SK-N-MC (cell line): Measurements from ENCODE around the gene NUBP1.

Source experiments
- DNase-seq: peaks from one replicate; pipeline ENCODE4 v3.0.0-alpha.2; 2011; ENCODE audit warnings: low read depth, low spot score
- H3K27ac ChIP-seq: fragments of 200-600 bp; sonication (generic); 2 replicates; pipeline ENCODE4 v1.5.1; 2016; ENCODE audit warnings: mixed run types
- H3K36me3 ChIP-seq: fragments of 200-600 bp; sonication (generic); 2 replicates; pipeline ENCODE4 v1.6.1; 2017; ENCODE audit warnings: antibody characterized with exemption, low read length, mixed read lengths; ENCODE audit not compliant: insufficient read depth
- H3K4me3 ChIP-seq: fragments of 200-600 bp; sonication (generic); 2 replicates; pipeline ENCODE4 v1.5.1; 2016
- H3K9ac ChIP-seq: fragments of 200-600 bp; sonication (generic); 2 replicates; pipeline ENCODE4 v1.8.0; 2017; ENCODE audit warnings: mixed run types, mixed read lengths; ENCODE audit not compliant: insufficient read length
- H3K9me3 ChIP-seq: fragments of 200-600 bp; sonication (generic); 2 replicates; pipeline ENCODE4 v1.6.1; 2017; ENCODE audit warnings: low read depth, mild to moderate bottlenecking, antibody characterized with exemption, low read length, moderate library complexity, mixed read lengths
- EZH2 ChIP-seq: fragments of 200-600 bp; sonication (generic); IDR thresholded peaks from one replicate; pipeline ENCODE4 v1.6.1; 2017; ENCODE audit warnings: antibody characterized with exemption
- FOXP2 ChIP-seq: optimal IDR thresholded peaks from 2 replicates; pipeline ENCODE3; 2011; ENCODE audit warnings: mild to moderate bottlenecking, moderate library complexity; ENCODE audit not compliant: insufficient read depth; ENCODE audit errors: extremely low read length, control extremely low read depth
- POLR2AphosphoS5 ChIP-seq: IDR thresholded peaks from 2 replicates; pipeline ENCODE4 v1.6.1; 2012; ENCODE audit warnings: mild to moderate bottlenecking, low read depth, low read length, borderline replicate concordance

The NUBP1 gene

DNA sequence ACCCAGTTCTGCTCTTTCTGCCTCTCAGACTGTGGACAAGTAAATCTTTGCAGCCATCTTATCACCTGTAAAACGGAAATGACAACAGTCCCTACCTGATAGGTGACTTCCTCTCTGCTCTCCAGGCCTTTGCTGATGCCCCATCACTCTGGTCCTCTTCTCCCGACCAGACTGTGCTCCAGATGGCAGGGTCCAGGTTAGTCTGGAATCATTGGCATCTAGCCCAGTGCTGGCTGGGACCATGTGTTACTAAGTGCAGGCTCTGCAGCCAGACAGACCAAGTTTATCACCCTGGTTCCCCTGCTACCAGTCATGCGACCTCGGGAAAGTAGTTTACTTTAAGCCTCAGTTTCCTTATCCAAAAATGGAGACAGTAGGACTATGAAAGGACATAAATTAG, 1.8 kb upstream of the NUBP1 start:
- H3K9ac ChIP-seq, result no peak overlapping the region
- DNase-seq, result no peak
- no peak overlapping the region for H3K4me3 ChIP-seq
- no peaks in the 10 kb centered on the region for H3K36me3 ChIP-seq
- H3K9me3 ChIP-seq, result no peaks in the 10 kb centered on the region
- TF ChIP-seq FOXP2 (no peak), EZH2 (no peak), POLR2AphosphoS5 (no peak)
- no peak overlapping the region for H3K27ac ChIP-seq

DNA sequence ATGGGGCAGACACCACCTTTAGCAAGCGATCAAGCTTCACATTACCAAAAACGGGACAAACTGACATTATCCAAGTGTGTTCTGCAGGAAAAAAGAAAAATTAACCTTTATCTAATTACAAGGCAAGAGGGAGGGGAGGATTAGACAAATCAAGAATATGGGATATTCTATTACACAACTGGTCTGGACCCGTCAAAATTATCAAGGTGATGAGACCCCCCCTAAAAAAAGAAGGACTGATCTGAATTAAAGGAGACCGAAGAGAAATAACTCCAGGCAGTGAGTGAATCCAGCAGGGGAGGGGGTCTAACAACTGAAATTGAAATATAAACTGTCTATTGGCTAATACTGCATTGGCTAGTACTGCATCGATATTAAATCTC, 424 bp upstream of the NUBP1 start:
- H3K4me3 ChIP-seq, result peak overlapping the region; percentile 99
- H3K9me3 ChIP-seq, result no peaks in the 10 kb centered on the region
- no peak for DNase-seq
- peak overlapping the region; percentile 98 for H3K9ac ChIP-seq
- H3K36me3 ChIP-seq, result 0 out of 2 replicates have a peak, but pooled peaks cover under 1% of the 10 kb centered on the region
- no peak for TF ChIP-seq POLR2AphosphoS5
- TF ChIP-seq EZH2, result no peak
- no peak for TF ChIP-seq FOXP2
- peak overlapping the region; percentile 95 for H3K27ac ChIP-seq

DNA sequence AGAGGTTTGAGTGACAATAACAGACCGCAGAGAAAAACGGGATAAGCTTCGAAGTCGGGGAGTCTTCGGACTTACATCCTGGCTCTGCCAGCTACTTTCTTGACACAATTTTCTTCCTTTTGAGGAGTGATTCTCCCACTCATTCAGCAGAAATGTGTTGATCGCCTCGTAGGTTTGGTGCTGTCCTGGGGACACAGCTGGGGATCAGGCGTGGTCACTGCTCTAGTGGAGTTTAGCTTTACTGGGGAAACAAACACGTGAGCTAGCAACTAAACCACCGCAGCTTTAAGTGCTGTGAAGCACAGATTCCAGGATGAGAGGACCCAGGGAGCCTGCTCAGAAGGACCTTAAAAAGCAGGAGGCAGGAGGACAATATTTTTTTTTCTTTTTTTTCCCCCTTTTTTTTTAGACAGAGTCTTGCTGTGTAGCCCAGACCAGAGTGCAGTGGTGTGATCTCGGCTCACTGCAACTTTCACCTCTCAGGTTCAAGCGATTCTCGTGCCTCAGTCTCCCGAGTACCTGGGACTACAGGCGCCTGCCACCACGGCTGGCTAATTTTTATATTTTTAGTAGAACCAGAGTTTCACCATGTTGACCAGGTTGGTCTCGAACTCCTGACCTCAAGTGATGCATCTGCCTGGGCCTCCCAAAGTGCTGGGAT, 858 bp downstream of the NUBP1 start:
- Histone ChIP-seq H3K4me3 (peak overlapping the region; percentile 99), H3K36me3 (0 out of 2 replicates have a peak, but pooled peaks cover 4% of the 10 kb centered on the region), H3K9ac (peak overlapping the region; percentile 82), H3K9me3 (no peaks in the 10 kb centered on the region), H3K27ac (no peak overlapping the region)
- DNase-seq, result no peak
- TF ChIP-seq POLR2AphosphoS5, result no peak
- TF ChIP-seq FOXP2, result no peak
- no peak for TF ChIP-seq EZH2

DNA sequence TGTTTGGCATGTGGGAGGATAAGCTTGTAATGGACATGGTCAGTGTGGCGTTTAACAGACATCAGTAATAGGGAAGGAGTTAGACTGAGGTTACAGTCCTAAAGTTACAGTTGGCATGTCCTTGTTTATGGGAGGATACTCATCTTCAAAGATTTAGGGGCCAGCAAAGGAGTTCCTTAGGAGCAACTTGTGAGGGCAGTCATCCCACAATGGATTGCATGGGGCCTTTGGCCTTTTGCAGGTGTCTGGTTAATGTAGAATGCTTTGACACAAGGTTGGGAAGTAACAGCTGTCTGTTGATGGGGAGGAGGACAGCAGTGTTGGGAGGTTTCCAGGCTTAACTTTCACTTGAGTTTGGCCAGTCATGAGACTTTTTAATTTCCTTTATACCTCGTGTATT, 2.2 kb downstream of the NUBP1 start:
- H3K36me3 ChIP-seq, result 0 out of 2 replicates have a peak, but pooled peaks cover 4% of the 10 kb centered on the region
- no peak for DNase-seq
- TF ChIP-seq FOXP2 (no peak), EZH2 (no peak), POLR2AphosphoS5 (no peak)
- no peaks in the 10 kb centered on the region for H3K9me3 ChIP-seq
- no peak overlapping the region for H3K4me3 ChIP-seq
- no peak overlapping the region for H3K9ac ChIP-seq
- H3K27ac ChIP-seq, result no peak overlapping the region

DNA sequence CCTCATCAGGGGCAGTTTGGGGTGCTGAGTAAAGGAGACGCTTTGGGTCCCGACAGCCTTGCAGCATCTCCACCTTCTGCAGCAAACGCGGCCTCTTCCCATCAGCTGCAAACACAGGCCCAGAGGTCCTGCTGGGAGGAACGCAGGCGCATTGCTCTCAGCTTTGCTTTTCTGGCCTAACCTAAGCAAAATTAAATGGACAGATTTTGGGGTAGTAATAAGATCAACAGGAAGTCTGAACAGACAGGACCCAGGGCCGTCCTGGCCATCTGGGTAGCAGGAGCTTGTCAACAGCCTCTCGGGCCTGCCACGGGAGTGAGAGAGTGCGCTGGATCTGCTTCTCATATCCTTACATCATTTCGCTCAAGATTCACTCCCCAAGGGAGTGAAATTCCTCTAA, 7.2 kb downstream of the NUBP1 start:
- 0 out of 2 replicates have a peak, but pooled peaks cover 4% of the 10 kb centered on the region for H3K36me3 ChIP-seq
- no peak overlapping the region for H3K9ac ChIP-seq
- H3K27ac ChIP-seq, result no peak overlapping the region
- no peak overlapping the region for H3K4me3 ChIP-seq
- no peaks in the 10 kb centered on the region for H3K9me3 ChIP-seq
- no peak for DNase-seq
- TF ChIP-seq EZH2, result no peak
- no peak for TF ChIP-seq FOXP2
- no peak for TF ChIP-seq POLR2AphosphoS5

DNA sequence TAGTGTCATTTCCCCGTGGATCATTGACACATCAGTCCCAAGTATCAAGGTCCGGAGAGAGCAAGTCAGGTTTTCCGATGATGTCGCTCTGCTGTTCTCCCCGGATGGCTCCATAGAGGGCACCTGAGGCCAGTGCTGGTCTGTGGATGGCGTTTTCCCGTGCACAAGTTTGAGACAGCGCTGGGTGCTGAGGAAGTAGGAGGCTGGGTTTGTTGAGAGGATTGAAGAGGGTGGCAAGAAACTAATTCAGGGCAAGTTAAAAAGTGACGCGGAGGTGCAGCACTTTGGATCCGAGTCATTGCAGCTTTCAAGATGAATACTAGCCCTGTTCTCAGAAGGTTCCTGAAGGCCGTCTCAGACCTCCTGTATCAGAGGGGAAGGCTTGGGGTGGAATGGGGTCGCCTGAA, 7.7 kb downstream of the NUBP1 start:
- no peak overlapping the region for H3K4me3 ChIP-seq
- no peak overlapping the region for H3K27ac ChIP-seq
- 0 out of 2 replicates have a peak, but pooled peaks cover 4% of the 10 kb centered on the region for H3K36me3 ChIP-seq
- TF ChIP-seq FOXP2 (no peak), EZH2 (no peak), POLR2AphosphoS5 (no peak)
- no peak for DNase-seq
- no peak overlapping the region for H3K9ac ChIP-seq
- no peaks in the 10 kb centered on the region for H3K9me3 ChIP-seq

DNA sequence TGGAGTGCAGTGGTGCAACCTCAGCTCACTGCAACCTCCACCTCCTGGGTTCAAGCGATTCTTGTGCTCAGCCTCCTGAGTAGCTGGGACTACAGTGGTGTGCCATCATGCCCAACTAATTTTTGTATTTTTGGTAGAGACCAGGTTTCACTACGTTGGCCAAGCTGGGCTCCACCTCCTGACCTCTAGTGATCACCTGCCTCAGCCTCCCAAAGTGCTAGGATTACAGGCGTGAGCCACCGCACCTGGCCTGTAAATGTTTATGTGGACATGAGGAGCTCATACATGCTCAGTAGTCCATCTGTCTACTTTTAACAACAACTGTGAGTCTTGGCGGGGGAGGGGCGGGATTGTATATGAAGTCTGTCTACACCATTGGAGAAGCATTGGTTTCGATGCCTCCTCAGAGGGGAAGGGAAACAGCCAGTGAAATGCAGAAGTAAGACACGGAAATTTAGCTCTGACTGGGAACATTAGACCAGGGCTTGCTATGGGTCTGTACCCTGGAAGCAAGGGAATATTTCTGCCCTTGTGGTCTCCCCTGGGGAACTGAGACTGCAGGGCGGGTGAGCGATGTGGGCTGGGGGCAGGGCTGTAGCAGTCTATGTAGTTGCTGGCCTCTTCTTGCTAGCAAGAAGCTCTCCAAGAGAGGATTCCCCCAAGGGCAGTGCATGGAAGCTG, 9.3 kb downstream of the NUBP1 start:
- TF ChIP-seq EZH2 (no peak), FOXP2 (no peak), POLR2AphosphoS5 (no peak)
- Histone ChIP-seq H3K27ac (no peak overlapping the region), H3K9ac (no peak overlapping the region), H3K4me3 (no peak overlapping the region), H3K9me3 (no peaks in the 10 kb centered on the region), H3K36me3 (peaks cover 7% of the 10 kb centered on the region; the same call in 1 of the 2 replicates)
- DNase-seq, result no peak

DNA sequence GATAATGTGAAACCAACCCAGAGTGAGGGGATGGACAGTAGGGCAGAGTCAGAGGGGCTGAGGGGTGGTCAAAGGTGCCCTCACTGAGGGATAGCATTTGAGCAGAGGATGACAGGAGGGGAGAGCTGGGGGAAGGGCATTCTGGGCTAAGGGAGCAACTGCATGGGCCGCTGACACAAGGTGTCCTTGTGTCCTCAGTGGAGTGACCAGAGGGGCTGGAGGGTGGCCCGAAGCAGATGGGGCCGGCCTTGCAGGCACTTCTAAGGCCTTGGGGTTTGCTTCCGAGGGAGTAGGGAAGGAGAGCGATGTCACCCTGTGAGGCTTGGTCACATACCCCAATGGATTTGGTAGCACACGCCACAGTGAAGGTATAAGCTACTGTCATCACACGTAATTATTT, 10.0 kb downstream of the NUBP1 start:
- no peak for DNase-seq
- Histone ChIP-seq H3K9ac (no peak overlapping the region), H3K36me3 (peaks cover 8% of the 10 kb centered on the region), H3K27ac (no peak overlapping the region), H3K4me3 (no peak overlapping the region), H3K9me3 (no peaks in the 10 kb centered on the region)
- no peak for TF ChIP-seq POLR2AphosphoS5
- TF ChIP-seq EZH2, result no peak
- TF ChIP-seq FOXP2, result no peak

DNA sequence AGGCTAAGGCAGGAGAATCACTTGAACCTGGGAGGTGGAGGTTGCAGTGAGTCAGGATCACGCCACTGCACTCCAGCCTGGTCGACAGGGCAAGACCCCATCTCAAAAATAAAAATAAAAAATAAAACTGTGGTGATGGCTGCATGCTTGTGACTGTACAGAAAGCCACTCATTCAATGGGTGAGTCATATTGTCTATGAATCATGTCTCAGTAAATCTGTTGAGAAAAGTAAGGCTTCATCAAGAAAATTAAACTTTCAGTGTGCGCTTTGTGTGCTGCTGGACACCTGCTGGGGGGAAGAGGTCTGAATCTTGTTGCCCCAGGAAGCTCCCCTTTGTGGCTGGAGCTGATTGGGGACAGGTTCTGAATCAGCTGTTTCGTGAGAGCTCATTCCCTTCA, 11.3 kb downstream of the NUBP1 start:
- TF ChIP-seq POLR2AphosphoS5 (no peak), EZH2 (no peak), FOXP2 (no peak)
- H3K36me3 ChIP-seq, result peaks cover 8% of the 10 kb centered on the region
- no peak overlapping the region for H3K4me3 ChIP-seq
- no peak overlapping the region for H3K27ac ChIP-seq
- no peak for DNase-seq
- no peak overlapping the region for H3K9ac ChIP-seq
- no peaks in the 10 kb centered on the region for H3K9me3 ChIP-seq
